IMR-90 (cell line): ENCODE results near the gene DPH2. TPM values are rescaled to one million over a fixed set of nuclear protein-coding genes. Genes with fewer than 3 reads are reported as not detected.

Experiments used
- ATAC-seq: fragments of 200-7000 bp; cut with Tn5 transposase; 2 replicates; pipeline ENCODE4 v1.9.1; 2020; ENCODE audit warnings: low read depth, mild to moderate bottlenecking, moderate library complexity
- BruUV-seq: library from RNA; stranded (reverse); fragments of 400-500 nt; replicated peaks from 2 replicates; lab custom pipeline; 2021; lab: Mats Ljungman, UMichigan
- CTCF ChIA-PET: fragments of 300-600 bp; formaldehyde crosslinking; extraction: SDS; loops from one replicate; lab custom pipeline; 2021; ENCODE audit warnings: antibody characterized with exemption; lab: Yijun Ruan, JAX
- POLR2A ChIA-PET: fragments of 300-600 bp; sonication (Branson Sonifier 250); formaldehyde crosslinking; loops from one replicate; lab custom pipeline; 2022; ENCODE audit warnings: antibody characterized with exemption; ENCODE audit not compliant: unreplicated experiment; lab: Charles Lee
- DNase-seq: peaks from one replicate; pipeline ENCODE4 v3.0.0; 2013
- H2AFZ ChIP-seq: replicated peaks from 2 replicates; pipeline ENCODE3; 2013; ENCODE audit warnings: low read length, mild to moderate bottlenecking; ENCODE audit not compliant: poor library complexity
- H2AK5ac ChIP-seq: 2 replicates; pipeline ENCODE4 v1.6.1; 2013; ENCODE audit warnings: low read depth, low read length, inconsistent platforms
- H2AK9ac ChIP-seq: replicated peaks from 2 replicates; pipeline ENCODE3; 2013; ENCODE audit warnings: mild to moderate bottlenecking, low read depth, low read length, moderate library complexity; ENCODE audit not compliant: poor library complexity
- H2BK120ac ChIP-seq: 2 replicates; pipeline ENCODE4 v1.6.1; 2013; ENCODE audit warnings: low read depth, low read length, inconsistent platforms
- H2BK15ac ChIP-seq: 3 replicates; pipeline ENCODE4 v1.6.1; 2013; ENCODE audit warnings: low read depth, low read length, inconsistent platforms
- H2BK20ac ChIP-seq: 2 replicates; pipeline ENCODE4 v1.6.1; 2013; ENCODE audit warnings: low read depth, mild to moderate bottlenecking, inconsistent platforms, low read length, moderate library complexity
- H2BK5ac ChIP-seq: 2 replicates; pipeline ENCODE4 v1.6.1; 2013; ENCODE audit warnings: mild to moderate bottlenecking, low read depth, low read length, inconsistent platforms; ENCODE audit not compliant: poor library complexity, severe bottlenecking
- H3K14ac ChIP-seq: replicated peaks from 2 replicates; pipeline ENCODE4 v1.6.1; 2013; ENCODE audit warnings: low read depth, low read length, inconsistent platforms
- H3K18ac ChIP-seq: 2 replicates; pipeline ENCODE4 v1.6.1; 2013; ENCODE audit warnings: low read depth, low read length, control low read depth
- H3K23ac ChIP-seq: 2 replicates; pipeline ENCODE4 v1.6.1; 2013; ENCODE audit warnings: low read depth, low read length, inconsistent platforms
- H3K27ac ChIP-seq: 2 replicates; pipeline ENCODE4 v1.5.1; 2013; ENCODE audit warnings: mild to moderate bottlenecking, control low read depth, low read length; ENCODE audit not compliant: insufficient read depth
- H3K27me3 ChIP-seq: 2 replicates; pipeline ENCODE4 v1.6.1; 2013; ENCODE audit warnings: low read length; ENCODE audit not compliant: control insufficient read depth, insufficient read depth
- H3K36me3 ChIP-seq: 2 replicates; pipeline ENCODE4 v1.6.1; 2013; ENCODE audit warnings: low read length, mixed read lengths; ENCODE audit not compliant: control insufficient read depth, insufficient read depth
- H3K4ac ChIP-seq: 2 replicates; pipeline ENCODE4 v1.6.1; 2013; ENCODE audit warnings: low read depth, low read length, inconsistent platforms
- H3K4me1 ChIP-seq: 2 replicates; pipeline ENCODE4 v1.6.1; 2013; ENCODE audit warnings: low read length, mixed read lengths; ENCODE audit not compliant: control insufficient read depth, insufficient read depth
- H3K4me2 ChIP-seq: 2 replicates; pipeline ENCODE4 v1.6.1; 2013; ENCODE audit warnings: low read depth, mild to moderate bottlenecking, control low read depth, low read length, moderate library complexity
- H3K4me3 ChIP-seq: 2 replicates; pipeline ENCODE4 v1.5.1; 2013; ENCODE audit warnings: low read depth, mild to moderate bottlenecking, control low read depth, low read length, moderate library complexity; ENCODE audit not compliant: insufficient read depth
- H3K56ac ChIP-seq: 2 replicates; pipeline ENCODE4 v1.6.1; 2013; ENCODE audit warnings: low read length, inconsistent platforms; ENCODE audit not compliant: insufficient read depth; ENCODE audit errors: extremely low read depth
- H3K79me1 ChIP-seq, 2 experiments: 2 replicates each; pipeline ENCODE4 v1.6.1; 2013; ENCODE audit warnings: low read length in 2 of 2, inconsistent platforms in 1 of 2, low read depth in 1 of 2
- H3K9ac ChIP-seq: 2 replicates; pipeline ENCODE4 v1.6.1; 2013; ENCODE audit warnings: low read depth, low read length, control low read depth
- H3K9me1 ChIP-seq: 2 replicates; pipeline ENCODE4 v1.6.1; 2013; ENCODE audit warnings: low read length, inconsistent platforms; ENCODE audit not compliant: insufficient read depth
- H3K9me3 ChIP-seq: 2 replicates; pipeline ENCODE4 v1.6.1; 2013; ENCODE audit warnings: low read length; ENCODE audit not compliant: control insufficient read depth, insufficient read depth
- H4K20me1 ChIP-seq: 2 replicates; pipeline ENCODE4 v1.6.1; 2013; ENCODE audit warnings: low read length, inconsistent platforms; ENCODE audit not compliant: insufficient read depth
- H4K5ac ChIP-seq: 2 replicates; pipeline ENCODE4 v1.6.1; 2013; ENCODE audit warnings: mild to moderate bottlenecking, low read depth, low read length, control low read depth
- H4K8ac ChIP-seq, 2 experiments: 2 replicates each; pipeline ENCODE4 v1.6.1; 2013; ENCODE audit warnings: low read depth in 2 of 2, low read length in 2 of 2, control low read depth in 1 of 2, inconsistent platforms in 1 of 2
- H4K91ac ChIP-seq: 2 replicates; pipeline ENCODE4 v1.6.1; 2013; ENCODE audit warnings: low read depth, low read length, inconsistent platforms; ENCODE audit not compliant: insufficient read depth
- CHD1 ChIP-seq: IDR thresholded peaks from 2 replicates; pipeline ENCODE4 v1.6.1; 2012; ENCODE audit warnings: low read depth, low read length, improper control_type of control experiment
- MAZ ChIP-seq: IDR thresholded peaks from 2 replicates; pipeline ENCODE4 v1.6.1; 2012; ENCODE audit warnings: low read depth, mild to moderate bottlenecking, low read length, improper control_type of control experiment, moderate library complexity, borderline replicate concordance
- WGBS, 2 experiments: methylation state at CpG; one replicate each; pipeline versions ENCODE4 v1.1.5 to v1.1.7; 2013; ENCODE audit warnings: missing lambda C conversion rate in 2 of 2; ENCODE audit not compliant: insufficient read length in 1 of 2; ENCODE audit errors: extremely low coverage in 2 of 2; 5-methylcytosine and 5-hydroxymethylcytosine counted together
- dilution Hi-C: fragments of 300-500 bp; cut with HindIII; formaldehyde crosslinking; loops from one replicate; pipeline ENCODE4 v1.14.3; 2018; ENCODE audit warnings: low sequenced_read_pairs; ENCODE audit not compliant: unreplicated experiment
- in situ Hi-C: fragments of 300-500 bp; cut with MboI; formaldehyde crosslinking; loops from 3 replicates; pipeline ENCODE4 v1.14.3; 2019; ENCODE audit warnings: low sequenced_read_pairs, inconsistent platforms, mixed read lengths
- intact Hi-C: fragments of 100-400 bp; cut with micrococcal nuclease; formaldehyde crosslinking; loops from 2 replicates; pipeline ENCODE4 v1.10.0; 2022
- polyA plus RNA-seq, 3 experiments: library from polyadenylated mRNA; depleted of rRNA; stranded (reverse); fragments of >200 nt; gene quantifications; 2 replicates each; pipeline ENCODE4 v1.2.3, GENCODE V29; 2012; ENCODE audit warnings: low replicate concordance in 1 of 3
- total RNA-seq: library from RNA; depleted of rRNA; stranded (reverse); fragments of >200 nt; gene quantifications from 2 replicates; pipeline ENCODE4 v1.2.3, GENCODE V29; 2012

Gene DPH2
- total and polyA plus RNA-seq, 2 of the 4 experiments (the other 2 are of a cell fraction), result 21.0 to 32.2 TPM

GRCh38 chr1:43991200-43991475, 21.3 kb downstream of the DPH2 start:
- Histone ChIP-seq H4K8ac (peak overlapping the region; percentile 80 to 90; a peak in 3 of 4 replicates), H3K56ac (no peak overlapping the region), H2AFZ (peak overlapping the region; percentile 97), H2AK5ac (peak overlapping the region; percentile 1; the same call in 1 of the 2 replicates), H3K23ac (no peak overlapping the region; the same call in 1 of the 2 replicates), H3K14ac (peak overlapping the region; percentile 60; the same call in 1 of the 2 replicates), H3K27ac (peak overlapping the region; percentile 13; the same call in 1 of the 2 replicates), H3K18ac (no peak overlapping the region), H3K9ac (peak overlapping the region; percentile 64), H3K4ac (peak overlapping the region; percentile 54), H3K27me3 (no peaks in the 10 kb centered on the region), H3K9me3 (no peaks in the 10 kb centered on the region), H4K91ac (peak overlapping the region; percentile 51; the same call in 1 of the 2 replicates), H3K36me3 (peaks cover 1% of the 10 kb centered on the region; the same call in 1 of the 2 replicates), H3K4me3 (peak overlapping the region; percentile 75), H3K9me1 (peaks cover 10% of the 10 kb centered on the region), H2AK9ac (peak overlapping the region; percentile 87), H2BK15ac (no peak overlapping the region), H3K79me1 (0 out of 4 replicates have a peak, but pooled peaks cover 1 to 4% of the 10 kb centered on the region in 2 experiments), H4K20me1 (peaks cover 9% of the 10 kb centered on the region; the same call in 1 of the 2 replicates), H2BK20ac (no peak overlapping the region), H4K5ac (no peak overlapping the region), H2BK5ac (no peak overlapping the region), H3K4me2 (peak overlapping the region; percentile 79), H2BK120ac (no peak overlapping the region), H3K4me1 (peaks cover 14% of the 10 kb centered on the region)
- ChIA-PET CTCF (no interaction called here), POLR2A (no interaction called here)
- no TSS peak for BruUV-seq
- in situ Hi-C loops (no loop called here), dilution Hi-C loops (no loop called here), intact Hi-C loops (no loop called here)
- WGBS, 2 experiments, result 4% methylated on average over 9 of the region's 10 CpGs; no CpG with 5 or more reads in 1 of the 2 experiments
- DNase-seq (no peak), ATAC-seq (peak; percentile 37)
- no peak for TF ChIP-seq MAZ
- TF ChIP-seq CHD1, result no peak
